IPS DF 6.9 (cell line): Measurements from ENCODE around the gene BBC3.
"Not testable (repeated sequence)": the region's sequence is repeated elsewhere in the genome, so short reads cannot be mapped to it uniquely, and the experiment has no call there.

ENCODE experiments used
- DNase-seq: peaks from one replicate; pipeline ENCODE4 v3.0.0-alpha.2; 2013; ENCODE audit warnings: low read depth, low spot score
- H3K27ac ChIP-seq: one replicate; pipeline ENCODE4 v1.5.1; 2013; ENCODE audit warnings: low read length, control low read depth
- H3K27me3 ChIP-seq: 2 replicates; pipeline ENCODE4 v1.6.1; 2013; ENCODE audit warnings: mild to moderate bottlenecking, low read length; ENCODE audit not compliant: control insufficient read depth, insufficient read depth
- H3K36me3 ChIP-seq: 2 replicates; pipeline ENCODE4 v1.6.1; 2013; ENCODE audit warnings: low read length; ENCODE audit not compliant: control insufficient read depth, insufficient read depth
- H3K4me1 ChIP-seq: 2 replicates; pipeline ENCODE4 v1.6.1; 2013; ENCODE audit warnings: low read length; ENCODE audit not compliant: control insufficient read depth, insufficient read depth
- H3K4me3 ChIP-seq: 2 replicates; pipeline ENCODE4 v1.5.1; 2013; ENCODE audit warnings: mild to moderate bottlenecking, low read length
- H3K9me3 ChIP-seq: 2 replicates; pipeline ENCODE4 v1.6.1; 2013; ENCODE audit warnings: low read length, inconsistent platforms; ENCODE audit not compliant: control insufficient read depth, insufficient read depth
- WGBS: extraction: QIAGEN DNeasy Blood & Tissue Kit; methylation state at CpG from one replicate; pipeline ENCODE4 v1.1.7; 2013; ENCODE audit warnings: mixed read lengths, missing lambda C conversion rate; ENCODE audit not compliant: insufficient read length, insufficient coverage; 5-methylcytosine and 5-hydroxymethylcytosine counted together

Gene BBC3

GRCh38 chr19:47258434-47258833, 27.4 kb upstream of the BBC3 start:
- Histone ChIP-seq H3K27me3 (no peaks in the 10 kb centered on the region), H3K4me3 (no peak overlapping the region), H3K36me3 (peaks cover 20% of the 10 kb centered on the region), H3K9me3 (no peaks in the 10 kb centered on the region), H3K27ac (no peak overlapping the region), H3K4me1 (no peaks in the 10 kb centered on the region)
- no peak for DNase-seq
- WGBS, result no CpG with 5 or more reads among the region's 9 CpGs

- no peaks in the 10 kb centered on the region for H3K27me3 ChIP-seq
- WGBS, result no CpG with 5 or more reads among the region's 29 CpGs
- no peak for DNase-seq
- H3K9me3 ChIP-seq, result no peaks in the 10 kb centered on the region
- H3K27ac ChIP-seq, result no peak overlapping the region
- H3K36me3 ChIP-seq, result peaks cover 17% of the 10 kb centered on the region
- peak overlapping the region; percentile 66; the same call in 1 of the 2 replicates for H3K4me3 ChIP-seq
- H3K4me1 ChIP-seq, result no peaks in the 10 kb centered on the region
Observed at GRCh38 chr19:47257411-47258169, 26.6 kb upstream of the BBC3 start.

- Histone ChIP-seq H3K36me3 (peaks cover 17% of the 10 kb centered on the region), H3K4me1 (no peaks in the 10 kb centered on the region), H3K27ac (no peak overlapping the region), H3K4me3 (peak overlapping the region; percentile 46; the same call in 1 of the 2 replicates), H3K27me3 (no peaks in the 10 kb centered on the region), H3K9me3 (no peaks in the 10 kb centered on the region)
- peak; percentile 95 for DNase-seq
- no CpG with 5 or more reads among the region's 52 CpGs for WGBS
Observed at GRCh38 chr19:47256693-47257410, 25.9 kb upstream of the BBC3 start.

- DNase-seq, result peak; percentile 93
- Histone ChIP-seq H3K27me3 (no peaks in the 10 kb centered on the region; the same call in 1 of the 2 replicates), H3K9me3 (no peaks in the 10 kb centered on the region), H3K27ac (no peak within 1 kb of the TSS), H3K4me1 (peaks cover under 1% of the 10 kb centered on the region; the same call in 1 of the 2 replicates), H3K4me3 (peak within 1 kb of the TSS; percentile 66; the same call in 1 of the 2 replicates), H3K36me3 (peaks cover 14% of the 10 kb centered on the region)
- no CpG with 5 or more reads among the region's 60 CpGs for WGBS
Observed at GRCh38 chr19:47255879-47256692, 25.1 kb upstream of the BBC3 start, which contains the start of gene CCDC9. TSS of gene CCDC9 (plus strand) at chr19:47256525. CDS start at chr19:47258401, 1,876 bp downstream.

GRCh38 chr19:47253970-47254369, 23.0 kb upstream of the BBC3 start:
- Histone ChIP-seq H3K4me1 (peaks cover 2% of the 10 kb centered on the region; the same call in 1 of the 2 replicates), H3K36me3 (no peaks in the 10 kb centered on the region), H3K27ac (no peak overlapping the region), H3K9me3 (no peaks in the 10 kb centered on the region), H3K4me3 (no peak overlapping the region), H3K27me3 (no peaks in the 10 kb centered on the region; the same call in 1 of the 2 replicates)
- WGBS, result no CpG with 5 or more reads among the region's 5 CpGs
- DNase-seq, result no peak

- no peak overlapping the region for H3K27ac ChIP-seq
- WGBS, result no CpG with 5 or more reads among the region's 3 CpGs
- DNase-seq, result no peak
- H3K4me3 ChIP-seq, result no peak overlapping the region
- H3K27me3 ChIP-seq, result no peaks in the 10 kb centered on the region; the same call in 1 of the 2 replicates
- peaks cover 2% of the 10 kb centered on the region; the same call in 1 of the 2 replicates for H3K4me1 ChIP-seq
- no peaks in the 10 kb centered on the region for H3K36me3 ChIP-seq
- no peaks in the 10 kb centered on the region for H3K9me3 ChIP-seq
Observed at GRCh38 chr19:47253467-47253881, 22.5 kb upstream of the BBC3 start.

- H3K27ac ChIP-seq, H3K27me3 ChIP-seq, H3K4me1 ChIP-seq, H3K4me3 ChIP-seq, H3K36me3 ChIP-seq, DNase-seq, H3K9me3 ChIP-seq: not testable (repeated sequence)
- WGBS, result no CpG with 5 or more reads among the region's 8 CpGs
Observed at GRCh38 chr19:47253016-47253415, 22.0 kb upstream of the BBC3 start.

GRCh38 chr19:47247308-47247990, 16.4 kb upstream of the BBC3 start:
- no CpG with 5 or more reads among the region's 25 CpGs for WGBS
- Histone ChIP-seq H3K27ac (no peak overlapping the region), H3K4me1 (peaks cover 2% of the 10 kb centered on the region; the same call in 1 of the 2 replicates), H3K27me3 (no peaks in the 10 kb centered on the region; the same call in 1 of the 2 replicates), H3K4me3 (no peak overlapping the region), H3K36me3 (no peaks in the 10 kb centered on the region), H3K9me3 (no peaks in the 10 kb centered on the region)
- no peak for DNase-seq

GRCh38 chr19:47243776-47244547, 13.0 kb upstream of the BBC3 start:
- WGBS, result no CpG with 5 or more reads among the region's 46 CpGs
- H3K36me3 ChIP-seq, result no peaks in the 10 kb centered on the region
- H3K4me3 ChIP-seq, result peak overlapping the region; percentile 37; the same call in 1 of the 2 replicates
- DNase-seq, result peak; percentile 86
- no peak overlapping the region for H3K27ac ChIP-seq
- peaks cover 12% of the 10 kb centered on the region for H3K4me1 ChIP-seq
- H3K27me3 ChIP-seq, result no peaks in the 10 kb centered on the region; the same call in 1 of the 2 replicates
- no peaks in the 10 kb centered on the region for H3K9me3 ChIP-seq
